H9 (cell line): Measurements from ENCODE around the gene AVL9. TPM values are rescaled to one million over a fixed set of nuclear protein-coding genes. Genes with fewer than 3 reads are reported as not detected.
A peak's percentile ranks its signal among the peaks of the same experiment; 100 is the strongest.

Experiments
- DNase-seq: peaks from one replicate; pipeline ENCODE4 v3.0.0-alpha.2; 2017
- H2AFZ ChIP-seq: one replicate; pipeline ENCODE4 v1.6.1; 2013; ENCODE audit warnings: mild to moderate bottlenecking, low read length, control low read depth, moderate library complexity
- H2AK5ac ChIP-seq: 2 replicates; pipeline ENCODE4 v1.6.1; 2013; ENCODE audit warnings: low read length, control low read depth, mixed read lengths; ENCODE audit not compliant: insufficient read length
- H2BK120ac ChIP-seq: one replicate; pipeline ENCODE4 v1.6.1; 2013; ENCODE audit warnings: low read depth, mild to moderate bottlenecking, low read length, control low read depth, inconsistent platforms; ENCODE audit not compliant: poor library complexity, severe bottlenecking
- H2BK12ac ChIP-seq: 2 replicates; pipeline ENCODE4 v1.6.1; 2013; ENCODE audit warnings: low read length, control low read depth, mixed read lengths, low read depth; ENCODE audit not compliant: insufficient read length
- H2BK15ac ChIP-seq: 2 replicates; pipeline ENCODE4 v1.6.1; 2013; ENCODE audit warnings: low read depth, low read length, control low read depth
- H2BK20ac ChIP-seq: one replicate; pipeline ENCODE4 v1.6.1; 2013; ENCODE audit warnings: low read depth, mild to moderate bottlenecking, low read length, control low read depth, inconsistent platforms; ENCODE audit not compliant: poor library complexity, severe bottlenecking
- H2BK5ac ChIP-seq: 2 replicates; pipeline ENCODE4 v1.6.1; 2013; ENCODE audit warnings: low read length, control low read depth, mixed read lengths; ENCODE audit not compliant: insufficient read length
- H3K14ac ChIP-seq: 2 replicates; pipeline ENCODE4 v1.6.1; 2013; ENCODE audit warnings: low read length, control low read depth; ENCODE audit not compliant: insufficient read depth
- H3K18ac ChIP-seq: 2 replicates; pipeline ENCODE4 v1.6.1; 2013; ENCODE audit warnings: low read depth, mild to moderate bottlenecking, mixed read lengths, low read length, control low read depth; ENCODE audit not compliant: insufficient read length
- H3K23ac ChIP-seq: 2 replicates; pipeline ENCODE4 v1.6.1; 2013; ENCODE audit warnings: low read length, control low read depth, mixed read lengths, low read depth; ENCODE audit not compliant: insufficient read length
- H3K23me2 ChIP-seq: 2 replicates; pipeline ENCODE4 v1.6.1; 2013; ENCODE audit warnings: low read depth, mild to moderate bottlenecking, mixed read lengths, low read length, control low read depth; ENCODE audit not compliant: insufficient read length, poor library complexity, severe bottlenecking
- H3K27ac ChIP-seq: 2 replicates; pipeline ENCODE4 v1.5.1; 2013; ENCODE audit warnings: low read length, control low read depth, mixed read lengths, low read depth; ENCODE audit not compliant: insufficient read length
- H3K27me3 ChIP-seq: 2 replicates; pipeline ENCODE4 v1.6.1; 2013; ENCODE audit warnings: low read length, control low read depth, inconsistent platforms; ENCODE audit not compliant: insufficient read depth
- H3K4ac ChIP-seq: 2 replicates; pipeline ENCODE4 v1.6.1; 2013; ENCODE audit warnings: low read depth, mild to moderate bottlenecking, control low read depth, inconsistent platforms, low read length, moderate library complexity
- H3K4me1 ChIP-seq: 2 replicates; pipeline ENCODE4 v1.6.1; 2013; ENCODE audit warnings: low read length, control low read depth, inconsistent platforms; ENCODE audit not compliant: insufficient read depth
- H3K4me2 ChIP-seq: 2 replicates; pipeline ENCODE4 v1.6.1; 2013; ENCODE audit warnings: low read length, control low read depth, mixed read lengths; ENCODE audit not compliant: insufficient read length, insufficient read depth
- H3K56ac ChIP-seq: 2 replicates; pipeline ENCODE4 v1.6.1; 2013; ENCODE audit warnings: low read depth, mild to moderate bottlenecking, mixed read lengths, low read length, control low read depth; ENCODE audit not compliant: insufficient read length
- H3K79me1 ChIP-seq: 2 replicates; pipeline ENCODE4 v1.6.1; 2013; ENCODE audit warnings: low read depth, mild to moderate bottlenecking, moderate library complexity, low read length, control low read depth, inconsistent platforms; ENCODE audit not compliant: insufficient read depth, poor library complexity, severe bottlenecking
- H3K79me2 ChIP-seq: 2 replicates; pipeline ENCODE4 v1.6.1; 2013; ENCODE audit warnings: low read length, control low read depth, inconsistent platforms; ENCODE audit not compliant: insufficient read depth
- H3K9ac ChIP-seq: 2 replicates; pipeline ENCODE4 v1.6.1; 2013; ENCODE audit warnings: low read length, control low read depth, mixed read lengths; ENCODE audit not compliant: insufficient read length; ENCODE audit errors: extremely low read depth
- H3K9me3 ChIP-seq: one replicate; pipeline ENCODE4 v1.6.1; 2013; ENCODE audit warnings: low read depth, low read length, inconsistent platforms; ENCODE audit not compliant: control insufficient read depth
- H3T11ph ChIP-seq: one replicate; pipeline ENCODE4 v1.6.1; 2013; ENCODE audit warnings: mild to moderate bottlenecking, low read length, control low read depth, inconsistent platforms
- H4K20me1 ChIP-seq: one replicate; pipeline ENCODE4 v1.6.1; 2013; ENCODE audit not compliant: control insufficient read depth, insufficient read length, insufficient read depth
- H4K5ac ChIP-seq: 2 replicates; pipeline ENCODE4 v1.6.1; 2013; ENCODE audit warnings: low read depth, mild to moderate bottlenecking, mixed read lengths, low read length, control low read depth; ENCODE audit not compliant: insufficient read length
- H4K8ac ChIP-seq: replicated peaks from 2 replicates; pipeline ENCODE4 v1.6.1; 2013; ENCODE audit warnings: low read length, control low read depth, mixed read lengths, low read depth; ENCODE audit not compliant: insufficient read length
- H4K91ac ChIP-seq: 2 replicates; pipeline ENCODE4 v1.6.1; 2013; ENCODE audit warnings: low read depth, mild to moderate bottlenecking, moderate library complexity, mixed read lengths, low read length, control low read depth; ENCODE audit not compliant: insufficient read length
- H3K27ac Mint-ChIP-seq, 3 experiments: 2 replicates in 2 of 3; 3 replicates in 1 of 3; pipeline ENCODE4 v1.8.0; 2020 to 2021; ENCODE audit warnings: mixed read lengths in 3 of 3, mild to moderate bottlenecking in 1 of 3, moderate library complexity in 1 of 3
- H3K27me3 Mint-ChIP-seq: 2 replicates; pipeline ENCODE4 v1.8.0; 2021; ENCODE audit warnings: low read depth, mild to moderate bottlenecking, moderate library complexity, mixed read lengths
- H3K36me3 Mint-ChIP-seq, 3 experiments: 2 replicates in 2 of 3; 3 replicates in 1 of 3; pipeline ENCODE4 v1.8.0; 2020 to 2021; ENCODE audit warnings: low read depth in 3 of 3, mixed read lengths in 3 of 3; ENCODE audit not compliant: insufficient read depth in 1 of 3
- H3K4me1 Mint-ChIP-seq, 2 experiments: 2 replicates each; pipeline ENCODE4 v1.8.0; 2020; ENCODE audit warnings: mixed read lengths in 2 of 2
- H3K4me3 Mint-ChIP-seq, 2 experiments: 2 replicates in 1 of 2; 3 replicates in 1 of 2; pipeline ENCODE4 v1.8.0; 2020 to 2021; ENCODE audit warnings: mild to moderate bottlenecking in 2 of 2, mixed read lengths in 2 of 2, moderate library complexity in 1 of 2
- H3K9me3 Mint-ChIP-seq, 2 experiments: 2 replicates in 1 of 2; 3 replicates in 1 of 2; pipeline ENCODE4 v1.8.0; 2020; ENCODE audit warnings: mild to moderate bottlenecking in 2 of 2, mixed read lengths in 2 of 2, moderate library complexity in 1 of 2
- CTCF ChIP-seq: fragments of 200-600 bp; sonication (generic); conservative IDR thresholded peaks from 3 replicates; pipeline ENCODE4 v1.8.0; 2021; ENCODE audit warnings: antibody characterized with exemption, mild to moderate bottlenecking
- WGBS: extraction: QIAGEN DNeasy Blood & Tissue Kit; methylation state at CpG from one replicate; pipeline ENCODE4 v1.1.7; 2013; ENCODE audit warnings: missing lambda C conversion rate, low lambda C conversion rate, mixed read lengths; ENCODE audit not compliant: insufficient read length; ENCODE audit errors: extremely low coverage; 5-methylcytosine and 5-hydroxymethylcytosine counted together
- total RNA-seq: library from RNA; stranded (reverse); gene quantifications from 2 replicates; pipeline ENCODE4 v1.2.1, GENCODE V29; 2021

The AVL9 gene
- total RNA-seq, 1 experiment from 2014 or later = 38.7 TPM

- H2BK5ac ChIP-seq = no peak overlapping the region
- H2BK12ac ChIP-seq = no peak overlapping the region
- no peak overlapping the region for H3K4ac ChIP-seq
- H3K56ac ChIP-seq = no peak overlapping the region
- no peak overlapping the region for H4K91ac ChIP-seq
- H3K79me2 ChIP-seq = no peaks in the 10 kb centered on the region
- H3K4me3 Mint-ChIP-seq = no peak overlapping the region
- peaks cover 3% of the 10 kb centered on the region for H4K20me1 ChIP-seq
- WGBS = no CpG with 5 or more reads among the region's 2 CpGs
- H3K4me1 ChIP-seq = no peaks in the 10 kb centered on the region
- TF ChIP-seq CTCF = peak; percentile 89
- no peak overlapping the region for H2BK20ac ChIP-seq
- H2BK120ac ChIP-seq = no peak overlapping the region
- no peak overlapping the region for H3K9ac ChIP-seq
- H4K8ac ChIP-seq = no peak overlapping the region
- H3K9me3 ChIP-seq = no peaks in the 10 kb centered on the region
- H3K9me3 Mint-ChIP-seq = no peaks in the 10 kb centered on the region
- H2AK5ac ChIP-seq = no peak overlapping the region
- DNase-seq = no peak
- no peak overlapping the region for H2AFZ ChIP-seq
- no peak overlapping the region for H4K5ac ChIP-seq
- H3T11ph ChIP-seq = no peak overlapping the region
- H3K4me1 Mint-ChIP-seq = no peaks in the 10 kb centered on the region
- H3K14ac ChIP-seq = no peak overlapping the region
- H3K27me3 ChIP-seq = no peaks in the 10 kb centered on the region
- no peak overlapping the region for H3K23ac ChIP-seq
- H3K27ac Mint-ChIP-seq = no peak overlapping the region
- H3K18ac ChIP-seq = no peak overlapping the region
- H3K27ac ChIP-seq = no peak overlapping the region
- H3K4me2 ChIP-seq = no peak overlapping the region
- H3K23me2 ChIP-seq = no peaks in the 10 kb centered on the region
- no peaks in the 10 kb centered on the region for H3K79me1 ChIP-seq
- H2BK15ac ChIP-seq = no peak overlapping the region
- no peaks in the 10 kb centered on the region for H3K27me3 Mint-ChIP-seq
- H3K36me3 Mint-ChIP-seq = no peaks in the 10 kb centered on the region
Observed at GRCh38 chr7:32479574-32480200, 15.6 kb upstream of the AVL9 start.
